ENCODE data around the gene TRH. TPM values are rescaled to one million over a fixed set of nuclear protein-coding genes. Genes with fewer than 3 reads are reported as not detected.

Gene TRH
- total RNA-seq, 2 donors from 2014 or later = not detected

- intact Hi-C loops (cut with DNase I) = no loop called here
- DNase-seq (no peak), ATAC-seq (no peak)
Measured at GRCh38 chr3:129956936-129957335, 17.6 kb upstream of the TRH start.

- DNase-seq = no peak
- intact Hi-C loops (cut with DNase I) = no loop called here
- ATAC-seq = no peak
Measured at GRCh38 chr3:129958755-129959154, 15.8 kb upstream of the TRH start.

GRCh38 chr3:129961141-129961541, 13.4 kb upstream of the TRH start:
- intact Hi-C loops (cut with DNase I) = no loop called here
- DNase-seq = no peak
- ATAC-seq = no peak

- DNase-seq (no peak), ATAC-seq (no peak)
- intact Hi-C loops (cut with DNase I) = no loop called here
Measured at GRCh38 chr3:129962600-129962999, 11.9 kb upstream of the TRH start.

- intact Hi-C loops (cut with DNase I) = no loop called here
- ATAC-seq = no peak
- no peak for DNase-seq
Measured at GRCh38 chr3:129965937-129966336, 8.6 kb upstream of the TRH start.

- ATAC-seq (no peak), DNase-seq (no peak)
- intact Hi-C loops (cut with DNase I) = no loop called here
Measured at GRCh38 chr3:129966876-129967275, 7.6 kb upstream of the TRH start.

- DNase-seq (no peak), ATAC-seq (no peak)
- intact Hi-C loops (cut with DNase I) = no loop called here
Measured at GRCh38 chr3:129967761-129968160, 6.8 kb upstream of the TRH start.

- ATAC-seq = no peak
- intact Hi-C loops (cut with DNase I) = no loop called here
- DNase-seq = no peak
Measured at GRCh38 chr3:129971351-129972052, 3.0 kb upstream of the TRH start.

- ATAC-seq (no peak), DNase-seq (no peak)
- intact Hi-C loops (cut with DNase I) = no loop called here
Measured at GRCh38 chr3:129972301-129972700, 2.2 kb upstream of the TRH start.

GRCh38 chr3:129973853-129974563, 512 bp upstream of the TRH start:
- DNase-seq (no peak), ATAC-seq (no peak)
- intact Hi-C loops (cut with DNase I) = no loop called here

GRCh38 chr3:129974833-129975704, 549 bp downstream of the TRH start:
- ATAC-seq = peak; percentile 45 to 56
- peak; percentile 38 for DNase-seq
- intact Hi-C loops (cut with DNase I) = no loop called here

- intact Hi-C loops (cut with DNase I) = no loop called here
- ATAC-seq = peak; percentile 8 to 10
Measured at GRCh38 chr3:129975705-129976048, 1.2 kb downstream of the TRH start.

GRCh38 chr3:129976286-129976685, 1.8 kb downstream of the TRH start:
- no peak for ATAC-seq
- no peak for DNase-seq
- intact Hi-C loops (cut with DNase I) = no loop called here

More at GRCh38 chr3:129975705-129976048, 1.2 kb downstream of the TRH start:
- DNase-seq = no peak

GRCh38 chr3:129978123-129978522, 3.6 kb downstream of the TRH start:
- ATAC-seq = no peak
- intact Hi-C loops (cut with DNase I) = no loop called here
- DNase-seq = no peak

- intact Hi-C loops (cut with DNase I) = no loop called here
- DNase-seq (no peak), ATAC-seq (no peak)
Measured at GRCh38 chr3:129979905-129980304, 5.4 kb downstream of the TRH start.

- intact Hi-C loops (cut with DNase I) = no loop called here
- ATAC-seq = no peak
Measured at GRCh38 chr3:129983561-129983960, 9.0 kb downstream of the TRH start.

GRCh38 chr3:129984125-129984524, 9.6 kb downstream of the TRH start:
- no peak for ATAC-seq
- intact Hi-C loops (cut with DNase I) = no loop called here
- no peak for DNase-seq

More at GRCh38 chr3:129983561-129983960, 9.0 kb downstream of the TRH start:
- no peak for DNase-seq

GRCh38 chr3:129985113-129985512, 10.6 kb downstream of the TRH start:
- peak; percentile 33 for DNase-seq
- peak; percentile 65 to 89 for ATAC-seq
- intact Hi-C loops (cut with DNase I) = no loop called here

GRCh38 chr3:129988429-129988828, 13.9 kb downstream of the TRH start:
- ATAC-seq (no peak), DNase-seq (no peak)
- intact Hi-C loops (cut with DNase I) = no loop called here

GRCh38 chr3:129989414-129989813, 14.9 kb downstream of the TRH start:
- DNase-seq (no peak), ATAC-seq (no peak)
- intact Hi-C loops (cut with DNase I) = no loop called here

Data from left cardiac atrium (tissue), 4 donors.